Occipital lobe (tissue), 2 donors: ENCODE data around the gene GABRB1. TPM values are rescaled to one million over a fixed set of nuclear protein-coding genes. Genes with fewer than 3 reads are reported as not detected.

Experiments
- DNase-seq: peaks from one replicate; lab custom pipeline; 2025; lab: John Stamatoyannopoulos, UW
- total RNA-seq: library from RNA; depleted of rRNA; stranded (reverse); fragments of >200 nt; gene quantifications from one replicate; pipeline ENCODE4 v1.2.3, GENCODE V29; 2014

GABRB1 gene
- total RNA-seq, 1 donor from 2014 or later: 158 TPM

- no peak for DNase-seq
These were observed 13.9 kb downstream of the GABRB1 start for GRCh38 chr4:47045261-47045660.

GRCh38 chr4:47049347-47049746 is 18.0 kb downstream of the GABRB1 start:
- no peak for DNase-seq

GRCh38 chr4:47050761-47051725 is 19.7 kb downstream of the GABRB1 start:
- DNase-seq: no peak

GRCh38 chr4:47053485-47053884 is 22.1 kb downstream of the GABRB1 start:
- DNase-seq: no peak

GRCh38 chr4:47054130-47054529 is 22.8 kb downstream of the GABRB1 start:
- DNase-seq: no peak

- no peak for DNase-seq
These were observed 26.6 kb downstream of the GABRB1 start for GRCh38 chr4:47057991-47058390.

GRCh38 chr4:47060561-47060960 is 29.2 kb downstream of the GABRB1 start:
- no peak for DNase-seq

- DNase-seq: no peak
These were observed 30.1 kb downstream of the GABRB1 start for GRCh38 chr4:47061435-47061834.

- DNase-seq: no peak
These were observed 33.7 kb downstream of the GABRB1 start for GRCh38 chr4:47065051-47065481.

GRCh38 chr4:47068986-47069385 is 37.6 kb downstream of the GABRB1 start:
- no peak for DNase-seq

- DNase-seq: no peak
These were observed 40.6 kb downstream of the GABRB1 start for GRCh38 chr4:47071901-47072341.

- no peak for DNase-seq
These were observed 42.3 kb downstream of the GABRB1 start for GRCh38 chr4:47073647-47074046.

GRCh38 chr4:47074816-47075215 is 43.4 kb downstream of the GABRB1 start:
- no peak for DNase-seq

- no peak for DNase-seq
These were observed 43.9 kb downstream of the GABRB1 start for GRCh38 chr4:47075262-47075661.

GRCh38 chr4:47075919-47076318 is 44.6 kb downstream of the GABRB1 start:
- DNase-seq: no peak

- no peak for DNase-seq
These were observed 52.7 kb downstream of the GABRB1 start for GRCh38 chr4:47084111-47084510.

GRCh38 chr4:47084795-47085194 is 53.4 kb downstream of the GABRB1 start:
- DNase-seq: no peak

GRCh38 chr4:47088298-47088697 is 56.9 kb downstream of the GABRB1 start:
- DNase-seq: no peak

- no peak for DNase-seq
These were observed 64.5 kb downstream of the GABRB1 start for GRCh38 chr4:47095884-47096283.

GRCh38 chr4:47101453-47101852 is 70.1 kb downstream of the GABRB1 start:
- no peak for DNase-seq

- DNase-seq: no peak
These were observed 73.6 kb downstream of the GABRB1 start for GRCh38 chr4:47104986-47105385.

- no peak for DNase-seq
These were observed 75.2 kb downstream of the GABRB1 start for GRCh38 chr4:47106561-47106960.

GRCh38 chr4:47109379-47109778 is 78.0 kb downstream of the GABRB1 start:
- DNase-seq: no peak
